ENCODE measurements around the gene FUCA1. TPM values are rescaled to one million over a fixed set of nuclear protein-coding genes. Genes with fewer than 3 reads are reported as not detected.

Gene FUCA1
- total RNA-seq, 4 donors from 2014 or later: 31.7 to 49.5 (median 45.7) TPM

GRCh38 chr1:23824711-23825075 lies 43.4 kb downstream of the FUCA1 start:
- DNase-seq (ENCODE audit: low spot score) (no peak), ATAC-seq (ENCODE audit: low FRiP score) (no peak)
- TF ChIP-seq CTCF (IDR thresholded peaks at IDR 0.05): no peak

GRCh38 chr1:23823767-23824166 lies 44.3 kb downstream of the FUCA1 start:
- ATAC-seq (ENCODE audit: low FRiP score): no peak

GRCh38 chr1:23817633-23818032 lies 50.5 kb downstream of the FUCA1 start:
- TF ChIP-seq CTCF (IDR thresholded peaks at IDR 0.05): no peak
- no peak for ATAC-seq (ENCODE audit: low FRiP score)
- DNase-seq (ENCODE audit: low spot score): no peak

More at GRCh38 chr1:23823767-23824166, 44.3 kb downstream of the FUCA1 start:
- DNase-seq (ENCODE audit: low spot score): no peak
- TF ChIP-seq CTCF (IDR thresholded peaks at IDR 0.05): no peak

GRCh38 chr1:23816906-23817305 lies 51.2 kb downstream of the FUCA1 start:
- no peak for DNase-seq (ENCODE audit: low spot score)

GRCh38 chr1:23816361-23816760 lies 51.7 kb downstream of the FUCA1 start:
- ATAC-seq (ENCODE audit: low FRiP score) (no peak), DNase-seq (ENCODE audit: low spot score) (no peak)
- no peak for TF ChIP-seq CTCF (IDR thresholded peaks at IDR 0.05)

More at GRCh38 chr1:23816906-23817305, 51.2 kb downstream of the FUCA1 start:
- TF ChIP-seq CTCF (IDR thresholded peaks at IDR 0.05): no peak
- no peak for ATAC-seq (ENCODE audit: low FRiP score)

GRCh38 chr1:23814016-23814415 lies 54.1 kb downstream of the FUCA1 start:
- no peak for TF ChIP-seq CTCF (IDR thresholded peaks at IDR 0.05)
- no peak for ATAC-seq (ENCODE audit: low FRiP score)
- no peak for DNase-seq (ENCODE audit: low spot score)

GRCh38 chr1:23810818-23811540 lies 57.1 kb downstream of the FUCA1 start:
- no peak for TF ChIP-seq CTCF (IDR thresholded peaks at IDR 0.05)
- no peak for ATAC-seq (ENCODE audit: low FRiP score)
- DNase-seq (ENCODE audit: low spot score): no peak

Measured in omental fat pad (tissue), 4 donors.